ENCODE data around the gene YEATS2.

GRCh38 chr3:183790700-183791099 lies 93.1 kb downstream of the YEATS2 start:
- TF ChIP-seq CTCF (IDR thresholded peaks at IDR 0.05) (no peak), POLR2A (IDR thresholded peaks at IDR 0.05) (no peak)
